IMR-90 (cell line): ENCODE measurements around the gene TPSG1.

Experiments
- CEBPB ChIP-seq: IDR thresholded peaks from 2 replicates; pipeline ENCODE4 v1.6.1; 2012; ENCODE audit warnings: low read depth, low read length, improper control_type of control experiment
- CHD1 ChIP-seq: IDR thresholded peaks from 2 replicates; pipeline ENCODE4 v1.6.1; 2012; ENCODE audit warnings: low read depth, low read length, improper control_type of control experiment
- FOS ChIP-seq: fragments of 150-350 bp; IDR thresholded peaks from 2 replicates; pipeline ENCODE4 v1.6.1; 2016; ENCODE audit warnings: low read depth, low read length
- RFX5 ChIP-seq: IDR thresholded peaks from 2 replicates; pipeline ENCODE4 v1.8.0; 2012; ENCODE audit warnings: low read depth, mild to moderate bottlenecking, low read length, moderate library complexity
- SMC3 ChIP-seq: fragments of 150-350 bp; IDR thresholded peaks from 2 replicates; pipeline ENCODE4 v1.6.1; 2016; ENCODE audit warnings: low read depth, mild to moderate bottlenecking, antibody characterized with exemption, low read length, moderate library complexity
- TF ChIP-seq, protein P1 (sequence below): conservative IDR thresholded peaks from 2 replicates; pipeline ENCODE4 v1.5.1; 2012; ENCODE audit warnings: mild to moderate bottlenecking, low read depth, low read length, improper control_type of control experiment

DNA sequence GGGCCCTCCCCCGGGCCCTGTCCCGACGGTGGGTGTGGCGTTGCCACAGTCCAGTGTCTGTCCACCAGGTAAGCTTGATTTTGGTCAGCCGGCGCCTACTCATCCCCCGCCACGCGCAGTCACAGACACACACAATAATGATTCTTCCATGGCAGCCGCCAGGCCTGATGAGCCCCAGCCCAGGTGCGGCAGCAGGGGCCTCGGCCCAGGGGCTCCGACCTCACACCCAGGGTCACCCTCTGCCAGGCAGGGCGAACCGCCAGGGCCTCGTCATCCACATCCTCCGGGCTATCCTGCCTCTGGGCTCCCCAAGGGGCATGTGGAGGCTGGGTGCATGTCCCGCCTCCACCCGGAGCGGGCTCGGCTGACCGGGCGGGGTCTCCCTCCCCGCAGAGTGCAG, 7.5 kb downstream of the TPSG1 start:
- TF ChIP-seq RFX5 = no peak
- TF ChIP-seq FOS = no peak
- TF ChIP-seq CEBPB = no peak
- TF ChIP-seq, protein P1, sequence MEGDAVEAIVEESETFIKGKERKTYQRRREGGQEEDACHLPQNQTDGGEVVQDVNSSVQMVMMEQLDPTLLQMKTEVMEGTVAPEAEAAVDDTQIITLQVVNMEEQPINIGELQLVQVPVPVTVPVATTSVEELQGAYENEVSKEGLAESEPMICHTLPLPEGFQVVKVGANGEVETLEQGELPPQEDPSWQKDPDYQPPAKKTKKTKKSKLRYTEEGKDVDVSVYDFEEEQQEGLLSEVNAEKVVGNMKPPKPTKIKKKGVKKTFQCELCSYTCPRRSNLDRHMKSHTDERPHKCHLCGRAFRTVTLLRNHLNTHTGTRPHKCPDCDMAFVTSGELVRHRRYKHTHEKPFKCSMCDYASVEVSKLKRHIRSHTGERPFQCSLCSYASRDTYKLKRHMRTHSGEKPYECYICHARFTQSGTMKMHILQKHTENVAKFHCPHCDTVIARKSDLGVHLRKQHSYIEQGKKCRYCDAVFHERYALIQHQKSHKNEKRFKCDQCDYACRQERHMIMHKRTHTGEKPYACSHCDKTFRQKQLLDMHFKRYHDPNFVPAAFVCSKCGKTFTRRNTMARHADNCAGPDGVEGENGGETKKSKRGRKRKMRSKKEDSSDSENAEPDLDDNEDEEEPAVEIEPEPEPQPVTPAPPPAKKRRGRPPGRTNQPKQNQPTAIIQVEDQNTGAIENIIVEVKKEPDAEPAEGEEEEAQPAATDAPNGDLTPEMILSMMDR = no peak
- TF ChIP-seq CHD1 = no peak
- TF ChIP-seq SMC3 = no peak
